Prostate gland (tissue), 2 donors: ENCODE results near the gene POTEH. TPM values are rescaled to one million over a fixed set of nuclear protein-coding genes. Genes with fewer than 3 reads are reported as not detected.
"Not testable (repeated sequence)": the region's sequence is repeated elsewhere in the genome, so short reads cannot be mapped to it uniquely, and the experiment has no call there.

Experiments used
- DNase-seq: peaks from one replicate; pipeline ENCODE4 v3.0.0-alpha.2; 2019; ENCODE audit warnings: low spot score
- H3K27ac ChIP-seq, 2 donors: fragments of 200-600 bp; sonication (generic); 2 replicates each; pipeline ENCODE4 v1.5.1; 2017 to 2019
- H3K27me3 ChIP-seq: fragments of 200-600 bp; sonication (generic); replicated peaks from 2 replicates; pipeline ENCODE4 v1.5.1; 2019; ENCODE audit not compliant: insufficient read depth
- H3K36me3 ChIP-seq, 2 donors: fragments of 200-600 bp; sonication (generic); 1 replicate in 1 of 2; 2 replicates in 1 of 2; pipeline versions ENCODE4 v1.5.1 to v1.8.1; 2017 to 2019
- H3K4me1 ChIP-seq: fragments of 200-600 bp; sonication (generic); replicated peaks from 2 replicates; pipeline ENCODE4 v1.5.1; 2019
- H3K4me3 ChIP-seq, 2 donors: fragments of 200-600 bp; sonication (generic); 2 replicates each; pipeline ENCODE4 v1.5.1; 2017 to 2019
- H3K9me3 ChIP-seq: fragments of 200-600 bp; sonication (generic); 2 replicates; pipeline ENCODE4 v1.5.1; 2017
- WGBS: methylation state at CpG from one replicate; pipeline ENCODE4 v1.1.5; 2018; 5-methylcytosine and 5-hydroxymethylcytosine counted together
- intact Hi-C: fragments of 100-400 bp; cut with DNase I; formaldehyde crosslinking; loops from one replicate; pipeline ENCODE4 v1.14.2; 2022
- small RNA-seq, 2 donors: library from RNA; depleted of rRNA; stranded (forward); fragments of <200 nt; gene quantifications; one replicate each; pipeline ENCODE3, GENCODE V24; 2016
- total RNA-seq, 2 donors: library from RNA; depleted of rRNA; stranded (reverse); fragments of >200 nt; gene quantifications; one replicate each; pipeline ENCODE4 v1.1.0, GENCODE V29; 2016

The POTEH gene
- total RNA-seq, 2 donors from 2014 or later: 28.3 to 70.7 TPM

GRCh38 chr22:15747636-15748323 is 58.0 kb downstream of the POTEH start:
- H3K4me3 ChIP-seq, H3K27ac ChIP-seq, intact Hi-C loops, H3K4me1 ChIP-seq, H3K36me3 ChIP-seq, DNase-seq, H3K9me3 ChIP-seq, H3K27me3 ChIP-seq: not testable (repeated sequence)
- WGBS: 83% methylated on average over 13 of the region's 16 CpGs

GRCh38 chr22:15749181-15749970 is 59.5 kb downstream of the POTEH start:
- H3K36me3 ChIP-seq, H3K9me3 ChIP-seq, H3K4me1 ChIP-seq, H3K4me3 ChIP-seq, H3K27me3 ChIP-seq, H3K27ac ChIP-seq, intact Hi-C loops: not testable (repeated sequence)
- WGBS: 68% methylated on average over 41 of the region's 41 CpGs
- DNase-seq: peak; percentile 5

- DNase-seq, H3K4me1 ChIP-seq, H3K9me3 ChIP-seq, H3K27me3 ChIP-seq, H3K36me3 ChIP-seq, H3K27ac ChIP-seq, H3K4me3 ChIP-seq, intact Hi-C loops: not testable (repeated sequence)
- 90% methylated on average over 11 of the region's 28 CpGs for WGBS
These were observed 69.7 kb downstream of the POTEH start for GRCh38 chr22:15759443-15760097.

- H3K9me3 ChIP-seq, H3K4me3 ChIP-seq, intact Hi-C loops, H3K4me1 ChIP-seq, DNase-seq, H3K36me3 ChIP-seq, H3K27me3 ChIP-seq, H3K27ac ChIP-seq: not testable (repeated sequence)
- 89% methylated on average over 9 of the region's 44 CpGs for WGBS
These were observed 70.7 kb downstream of the POTEH start for GRCh38 chr22:15760388-15761150.

GRCh38 chr22:15761151-15761777 is 71.4 kb downstream of the POTEH start:
- H3K36me3 ChIP-seq, H3K27me3 ChIP-seq, H3K27ac ChIP-seq, intact Hi-C loops, H3K4me3 ChIP-seq, H3K4me1 ChIP-seq, DNase-seq, H3K9me3 ChIP-seq: not testable (repeated sequence)
- 90% methylated on average over 25 of the region's 30 CpGs for WGBS

GRCh38 chr22:15763559-15763958 is 73.7 kb downstream of the POTEH start:
- DNase-seq, H3K36me3 ChIP-seq, H3K4me1 ChIP-seq, intact Hi-C loops, H3K27ac ChIP-seq, H3K9me3 ChIP-seq, H3K27me3 ChIP-seq, H3K4me3 ChIP-seq: not testable (repeated sequence)
- WGBS: no CpG with 5 or more reads among the region's 1 CpG

Small RNA genes within 50 kb of the gene (small RNA-seq; reads per million reads assigned to genes)
- 0 reads per million in 2 donors for gene RNU6-816P

Other genes with a start within 250 kb of the POTEH start
- not detected for gene OR11H1, start 161.8 kb upstream of the POTEH start, total RNA-seq